ENCODE measurements around the gene KCNC4.

The KCNC4 gene

GRCh38 chr1:110209715-110210603 lies at the start of gene KCNC4:
TSS of gene KCNC4 (plus strand) at chr1:110210314. CDS start at chr1:110211500, 1,186 bp downstream.
- peak; percentile 81 for DNase-seq

- DNase-seq = no peak
Measured at GRCh38 chr1:110160538-110161100, 49.5 kb upstream of the KCNC4 start.

- DNase-seq = no peak
Measured at GRCh38 chr1:110161165-110161564, 48.9 kb upstream of the KCNC4 start.

GRCh38 chr1:110161849-110162248 lies 48.3 kb upstream of the KCNC4 start:
- DNase-seq = no peak

- no peak for DNase-seq
Measured at GRCh38 chr1:110163591-110163990, 46.5 kb upstream of the KCNC4 start.

GRCh38 chr1:110164725-110165350 lies 45.3 kb upstream of the KCNC4 start:
- DNase-seq = no peak

- no peak for DNase-seq
Measured at GRCh38 chr1:110165761-110166231, 44.3 kb upstream of the KCNC4 start.

- DNase-seq = no peak
Measured at GRCh38 chr1:110166861-110167260, 43.3 kb upstream of the KCNC4 start.

- no peak for DNase-seq
Measured at GRCh38 chr1:110170766-110171733, 39.1 kb upstream of the KCNC4 start.

- no peak for DNase-seq
Measured at GRCh38 chr1:110172001-110172400, 38.1 kb upstream of the KCNC4 start.

- DNase-seq = no peak
Measured at GRCh38 chr1:110173466-110174105, 36.5 kb upstream of the KCNC4 start.

GRCh38 chr1:110174961-110175360 lies 35.2 kb upstream of the KCNC4 start:
- DNase-seq = no peak

GRCh38 chr1:110176299-110176956 lies 33.7 kb upstream of the KCNC4 start:
- peak; percentile 49 for DNase-seq

- DNase-seq = no peak
Measured at GRCh38 chr1:110177775-110178174, 32.3 kb upstream of the KCNC4 start.

GRCh38 chr1:110183642-110184167 lies 26.4 kb upstream of the KCNC4 start:
- no peak for DNase-seq

GRCh38 chr1:110184446-110184845 lies 25.7 kb upstream of the KCNC4 start:
- no peak for DNase-seq

GRCh38 chr1:110185181-110185580 lies 24.9 kb upstream of the KCNC4 start:
- no peak for DNase-seq

GRCh38 chr1:110186558-110186957 lies 23.6 kb upstream of the KCNC4 start:
- no peak for DNase-seq

- DNase-seq = no peak
Measured at GRCh38 chr1:110187139-110187890, 22.8 kb upstream of the KCNC4 start.

GRCh38 chr1:110188035-110188618 lies 22.0 kb upstream of the KCNC4 start:
- no peak for DNase-seq

All from left hindlimb (tissue), 1 donor.